Measurements from ENCODE around the gene ELFN1.

The ELFN1 gene

GRCh38 chr7:1787681-1788235 is 117.7 kb downstream of the ELFN1 start:
- no peak for DNase-seq (ENCODE audit: low read depth in 2 of 2)

- DNase-seq (ENCODE audit: low read depth in 2 of 2), result no peak
Observed at GRCh38 chr7:1794888-1795542, 124.9 kb downstream of the ELFN1 start.
